Loucy (cell line): ENCODE data around the gene SFRP2.

Source experiments
- EZH2phosphoT487 ChIP-seq: fragments of 200-600 bp; IDR thresholded peaks from 2 replicates; pipeline ENCODE4 v1.6.1; 2018; ENCODE audit warnings: antibody characterized with exemption, mild to moderate bottlenecking, moderate library complexity, borderline replicate concordance
- TF ChIP-seq, protein P1 (sequence below): fragments of 200-600 bp; sonication (generic); conservative IDR thresholded peaks from 2 replicates; pipeline ENCODE4 v1.5.1; 2014; ENCODE audit warnings: mild to moderate bottlenecking, antibody characterized with exemption, low read length

DNA sequence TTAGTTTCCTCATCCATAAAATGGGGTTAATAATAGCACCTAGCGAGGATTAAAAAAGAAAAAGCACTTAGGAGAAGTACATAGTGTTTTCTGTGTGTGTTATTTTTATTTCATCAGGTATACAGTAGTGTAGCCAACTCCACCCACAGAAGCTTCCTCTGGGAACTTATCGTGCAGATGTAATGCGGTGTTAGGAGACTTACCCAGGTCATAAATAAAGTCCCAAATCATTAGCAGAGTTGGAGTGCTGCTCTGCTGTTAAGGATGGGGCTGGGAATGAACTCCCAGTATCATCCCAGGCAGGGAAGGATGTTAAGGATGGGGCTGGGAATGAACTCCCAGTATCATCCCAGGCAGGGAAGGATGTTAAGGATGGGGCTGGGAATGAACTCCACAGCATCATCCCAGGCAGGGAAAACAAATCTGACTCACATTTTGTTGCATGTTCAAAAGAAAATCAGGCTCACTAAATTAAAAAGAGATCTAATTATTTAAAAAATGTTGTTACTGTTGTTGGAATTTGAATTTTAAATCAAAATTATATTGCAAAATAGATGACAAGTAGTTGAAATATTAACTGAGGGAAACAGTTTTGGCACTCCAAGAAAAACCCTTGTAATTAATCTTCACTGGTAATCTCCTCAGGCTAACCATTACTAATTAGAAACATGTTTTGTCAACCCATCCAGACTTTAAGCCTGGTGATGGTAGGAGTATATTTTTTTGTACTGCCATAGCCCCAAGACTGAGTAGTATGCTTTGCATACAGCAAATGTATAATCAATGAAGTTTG is 10.2 kb upstream of the SFRP2 start:
- TF ChIP-seq, protein P1, sequence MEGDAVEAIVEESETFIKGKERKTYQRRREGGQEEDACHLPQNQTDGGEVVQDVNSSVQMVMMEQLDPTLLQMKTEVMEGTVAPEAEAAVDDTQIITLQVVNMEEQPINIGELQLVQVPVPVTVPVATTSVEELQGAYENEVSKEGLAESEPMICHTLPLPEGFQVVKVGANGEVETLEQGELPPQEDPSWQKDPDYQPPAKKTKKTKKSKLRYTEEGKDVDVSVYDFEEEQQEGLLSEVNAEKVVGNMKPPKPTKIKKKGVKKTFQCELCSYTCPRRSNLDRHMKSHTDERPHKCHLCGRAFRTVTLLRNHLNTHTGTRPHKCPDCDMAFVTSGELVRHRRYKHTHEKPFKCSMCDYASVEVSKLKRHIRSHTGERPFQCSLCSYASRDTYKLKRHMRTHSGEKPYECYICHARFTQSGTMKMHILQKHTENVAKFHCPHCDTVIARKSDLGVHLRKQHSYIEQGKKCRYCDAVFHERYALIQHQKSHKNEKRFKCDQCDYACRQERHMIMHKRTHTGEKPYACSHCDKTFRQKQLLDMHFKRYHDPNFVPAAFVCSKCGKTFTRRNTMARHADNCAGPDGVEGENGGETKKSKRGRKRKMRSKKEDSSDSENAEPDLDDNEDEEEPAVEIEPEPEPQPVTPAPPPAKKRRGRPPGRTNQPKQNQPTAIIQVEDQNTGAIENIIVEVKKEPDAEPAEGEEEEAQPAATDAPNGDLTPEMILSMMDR = no peak
- TF ChIP-seq EZH2phosphoT487 = no peak
